Measurements from ENCODE around the gene IRS2.

- no peak for TF ChIP-seq RAD21 (IDR thresholded peaks at IDR 0.05 in 1 of 2, conservative IDR thresholded peaks at IDR 0.05 in 1 of 2; ENCODE audit: low read depth in 2 of 2, low read length in 2 of 2)
- no peak for TF ChIP-seq GTF2F1 (IDR thresholded peaks at IDR 0.05; ENCODE audit: borderline replicate concordance, low read depth, low read length)
- no peak for TF ChIP-seq TAF7 (optimal IDR thresholded peaks at IDR 0.05; ENCODE audit: borderline replicate concordance, low read depth, low read length)
- TF ChIP-seq CTCF (IDR thresholded peaks at IDR 0.05; ENCODE audit: control extremely low read depth in 1 of 3, insufficient read depth in 1 of 3, low read depth in 1 of 3, low read length in 3 of 3): no peak
These were observed 80.2 kb downstream of the IRS2 start for GRCh38 chr13:109706015-109706715.

All from H1 (cell line).